ENCODE data around the gene PSG7.

- TF ChIP-seq, protein P1, sequence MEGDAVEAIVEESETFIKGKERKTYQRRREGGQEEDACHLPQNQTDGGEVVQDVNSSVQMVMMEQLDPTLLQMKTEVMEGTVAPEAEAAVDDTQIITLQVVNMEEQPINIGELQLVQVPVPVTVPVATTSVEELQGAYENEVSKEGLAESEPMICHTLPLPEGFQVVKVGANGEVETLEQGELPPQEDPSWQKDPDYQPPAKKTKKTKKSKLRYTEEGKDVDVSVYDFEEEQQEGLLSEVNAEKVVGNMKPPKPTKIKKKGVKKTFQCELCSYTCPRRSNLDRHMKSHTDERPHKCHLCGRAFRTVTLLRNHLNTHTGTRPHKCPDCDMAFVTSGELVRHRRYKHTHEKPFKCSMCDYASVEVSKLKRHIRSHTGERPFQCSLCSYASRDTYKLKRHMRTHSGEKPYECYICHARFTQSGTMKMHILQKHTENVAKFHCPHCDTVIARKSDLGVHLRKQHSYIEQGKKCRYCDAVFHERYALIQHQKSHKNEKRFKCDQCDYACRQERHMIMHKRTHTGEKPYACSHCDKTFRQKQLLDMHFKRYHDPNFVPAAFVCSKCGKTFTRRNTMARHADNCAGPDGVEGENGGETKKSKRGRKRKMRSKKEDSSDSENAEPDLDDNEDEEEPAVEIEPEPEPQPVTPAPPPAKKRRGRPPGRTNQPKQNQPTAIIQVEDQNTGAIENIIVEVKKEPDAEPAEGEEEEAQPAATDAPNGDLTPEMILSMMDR (IDR thresholded peaks at IDR 0.05), result no peak
- TF ChIP-seq POLR2A (IDR thresholded peaks at IDR 0.05) (no peak), EP300 (IDR thresholded peaks at IDR 0.05) (no peak), POLR2AphosphoS5 (IDR thresholded peaks at IDR 0.05) (no peak)
Observed at GRCh38 chr19:42961119-42961518, 24.1 kb upstream of the PSG7 start.

Measured in suprapubic skin (tissue), 4 donors.